ENCODE results near the gene PLOD1.

- TF ChIP-seq CTCF (IDR thresholded peaks at IDR 0.05) = no peak
- TF ChIP-seq POLR2A (IDR thresholded peaks at IDR 0.05) = no peak
Observed at GRCh38 chr1:11923827-11924113, 10.7 kb upstream of the PLOD1 start.
